K562 (cell line): ENCODE results near the gene KCTD7. TPM values are rescaled to one million over a fixed set of nuclear protein-coding genes. Genes with fewer than 3 reads are reported as not detected.
A peak's percentile ranks its signal among the peaks of the same experiment; 100 is the strongest.

ENCODE experiments used
- ARID4B ChIP-seq: sonication (generic); formaldehyde crosslinking; IDR thresholded peaks from 2 replicates; pipeline ENCODE4 v1.8.0; 2022; ENCODE audit warnings: mild to moderate bottlenecking, missing genetic modification reagents
- CREB1 ChIP-seq, 2 experiments: sonication (generic) in 1 of 2; formaldehyde crosslinking in 1 of 2; IDR thresholded peaks; 2 replicates each; pipeline versions ENCODE4 v1.6.1 to v1.8.0; 2012 to 2022; ENCODE audit warnings: inconsistent platforms in 1 of 2, mild to moderate bottlenecking in 1 of 2, missing genetic modification reagents in 1 of 2, moderate library complexity in 1 of 2
- DIDO1 ChIP-seq: fragments of 450-650 bp; IDR thresholded peaks from 2 replicates; pipeline ENCODE4 v1.6.1; 2016; ENCODE audit warnings: low read depth, missing biosample characterization, missing genetic modification characterization
- FOXA3 ChIP-seq, 2 experiments: fragments of 450-650 bp in 1 of 2; sonication (generic) in 1 of 2; formaldehyde crosslinking; IDR thresholded peaks in 1 of 2; conservative IDR thresholded peaks in 1 of 2; 2 replicates each; pipeline versions ENCODE4 v1.4.0 to v1.8.0; 2020 to 2022; ENCODE audit warnings: mild to moderate bottlenecking in 2 of 2, missing genetic modification reagents in 1 of 2
- FOXP1 ChIP-seq: sonication (generic); formaldehyde crosslinking; IDR thresholded peaks from 2 replicates; pipeline ENCODE4 v1.8.0; 2022; ENCODE audit warnings: mild to moderate bottlenecking, missing genetic modification reagents
- HDAC1 ChIP-seq, 2 experiments: fragments of 450-650 bp; IDR thresholded peaks; 2 replicates each; pipeline ENCODE4 v1.6.1; 2016 to 2017; ENCODE audit warnings: inconsistent platforms in 1 of 2, mild to moderate bottlenecking in 1 of 2, moderate library complexity in 1 of 2
- HINFP ChIP-seq: fragments of 450-650 bp; conservative IDR thresholded peaks from 2 replicates; pipeline ENCODE4 v1.6.1; 2016; ENCODE audit warnings: missing genetic modification characterization, low read depth, mild to moderate bottlenecking, control low read depth, missing compliant biosample characterization
- KAT2B ChIP-seq: IDR thresholded peaks from one replicate; pipeline ENCODE4 v1.6.1; 2012; ENCODE audit warnings: low read depth, mild to moderate bottlenecking, control low read depth, inconsistent platforms, low read length, moderate library complexity
- MAFG ChIP-seq: fragments of 450-650 bp; conservative IDR thresholded peaks from 2 replicates; pipeline ENCODE4 v1.6.1; 2016; ENCODE audit warnings: missing genetic modification characterization, missing compliant biosample characterization
- MXI1 ChIP-seq: IDR thresholded peaks from 2 replicates; pipeline ENCODE4 v1.6.1; 2011; ENCODE audit warnings: low read depth, mild to moderate bottlenecking, improper control_type of control experiment, low read length
- NR3C1 ChIP-seq: sonication (generic); formaldehyde crosslinking; IDR thresholded peaks from 2 replicates; pipeline ENCODE4 v1.8.1; 2022; ENCODE audit warnings: missing genetic modification reagents
- RBM15 ChIP-seq: fragments of 200-400 bp; formaldehyde crosslinking; IDR thresholded peaks from 2 replicates; pipeline ENCODE4 v1.6.1; 2018; ENCODE audit warnings: mild to moderate bottlenecking, low read length, moderate library complexity; ENCODE audit not compliant: insufficient read depth
- RBM17 ChIP-seq: fragments of 200-400 bp; formaldehyde crosslinking; IDR thresholded peaks from 2 replicates; pipeline ENCODE4 v1.6.1; 2017; ENCODE audit warnings: low read depth, mild to moderate bottlenecking, low read length, borderline replicate concordance
- RFX5 ChIP-seq: IDR thresholded peaks from 2 replicates; pipeline ENCODE4 v1.6.1; 2011; ENCODE audit warnings: low read depth, mild to moderate bottlenecking, improper control_type of control experiment, low read length
- SLC30A9 ChIP-seq: fragments of 250-450 bp; sonication (Bioruptor Pico); IDR thresholded peaks from 2 replicates; pipeline ENCODE4 v1.8.0; 2022; ENCODE audit warnings: mild to moderate bottlenecking, moderate library complexity
- TEAD4 ChIP-seq, 2 experiments: sonication (generic) in 1 of 2; formaldehyde crosslinking in 1 of 2; IDR thresholded peaks; 2 replicates each; pipeline versions ENCODE4 v1.6.1 to v1.8.0; 2012 to 2022; ENCODE audit warnings: borderline replicate concordance in 1 of 2, inconsistent platforms in 1 of 2, low read length in 1 of 2, mild to moderate bottlenecking in 1 of 2, missing genetic modification reagents in 1 of 2
- THAP7 ChIP-seq: fragments of 250-450 bp; sonication (Bioruptor Pico); IDR thresholded peaks from 2 replicates; pipeline ENCODE4 v1.5.0; 2021
- THRA ChIP-seq: fragments of 450-650 bp; IDR thresholded peaks from 2 replicates; pipeline ENCODE4 v1.6.1; 2017; ENCODE audit warnings: mild to moderate bottlenecking, moderate library complexity
- ZC3H11A ChIP-seq: IDR thresholded peaks from 2 replicates; pipeline ENCODE4 v1.6.1; 2012; ENCODE audit warnings: low read depth, low read length, improper control_type of control experiment
- ZEB2 ChIP-seq: fragments of 450-650 bp; IDR thresholded peaks from 2 replicates; pipeline ENCODE4 v1.6.1; 2016
- ZNF445 ChIP-seq: fragments of 250-450 bp; sonication (Bioruptor Pico); IDR thresholded peaks from 2 replicates; pipeline ENCODE4 v1.4.0; 2020; ENCODE audit warnings: low read depth, mild to moderate bottlenecking, moderate library complexity
- polyA plus RNA-seq, 8 experiments: library from polyadenylated mRNA; depleted of rRNA in 4 of 8; stranded (reverse) in 5 of 8; unstranded in 3 of 8; fragments of >200 nt; fragmentation: Nextera tagmentation in 2 of 8; fragmentation: Illumina TruSeq in 1 of 8; extraction: Ambion mirVana in 2 of 8; extraction: Trizol in 1 of 8; gene quantifications; 2 replicates each; pipeline versions ENCODE4 v1.2.1 to v1.2.3, GENCODE V29; 2011 to 2014; ENCODE audit warnings: inconsistent platforms in 1 of 8, missing spikeins in 1 of 8
- total RNA-seq, 7 experiments: library from RNA; depleted of rRNA in 6 of 7; stranded (reverse); fragments of >200 nt in 6 of 7; fragmentation: Illumina TruSeq in 2 of 7; extraction: Trizol in 2 of 7; gene quantifications; 2 replicates each; pipeline versions ENCODE4 v1.2.1 to v1.2.3, GENCODE V29; 2011 to 2021; ENCODE audit warnings: low replicate concordance in 1 of 7

The KCTD7 gene
- total and polyA plus RNA-seq, 9 of the 15 experiments (the other 6 are each of a cell fraction or from before 2014, with no cell fraction given) = 1.5 to 26.0 (median 9.0) TPM

GRCh38 chr7:66639773-66640172 lies 11.1 kb downstream of the KCTD7 start (continued):
- TF ChIP-seq THAP7 (CRISPR knock-in tag) = no peak
- TF ChIP-seq RBM17 = no peak
- no peak for TF ChIP-seq ZNF445 (CRISPR knock-in tag)
- no peak for TF ChIP-seq MAFG (tag)
- TF ChIP-seq NR3C1 (CRISPR knock-in tag) = no peak
- peak; percentile 22; the same call in 1 of the 2 replicates for TF ChIP-seq MXI1
- TF ChIP-seq HINFP (tag) = no peak
- TF ChIP-seq ZEB2 = peak; percentile 95
- peak; percentile 99 for TF ChIP-seq TEAD4 (IDR thresholded peaks at IDR 0.05; ENCODE audit: low read length)
- TF ChIP-seq TEAD4 (CRISPR knock-in tag; IDR thresholded peaks at IDR 0.05; ENCODE audit: borderline replicate concordance) = no peak
- TF ChIP-seq ARID4B (CRISPR knock-in tag) = no peak
- TF ChIP-seq SLC30A9 (CRISPR knock-in tag) = no peak
- no peak for TF ChIP-seq RFX5
- TF ChIP-seq FOXP1 (CRISPR knock-in tag) = peak; percentile 55; the same call in 1 of the 2 replicates
- TF ChIP-seq ZC3H11A = no peak
- TF ChIP-seq THRA = no peak
- TF ChIP-seq FOXA3 (CRISPR knock-in tag; conservative IDR thresholded peaks at IDR 0.05 in 1 of 2, IDR thresholded peaks at IDR 0.05 in 1 of 2) = peak; percentile 90 to 92
- TF ChIP-seq DIDO1 (tag) = no peak
- peak; percentile 44; the same call in 1 of the 2 replicates for TF ChIP-seq CREB1 (IDR thresholded peaks at IDR 0.05)
- TF ChIP-seq CREB1 (CRISPR knock-in tag; IDR thresholded peaks at IDR 0.05) = no peak
- TF ChIP-seq HDAC1 (IDR thresholded peaks at IDR 0.05) = peak; percentile 54 to 93; a peak in 3 of 4 replicates
- TF ChIP-seq RBM15 = no peak
- TF ChIP-seq KAT2B = no peak
